Lung (tissue), 12 donors: ENCODE measurements around the gene UBE2U. TPM values are rescaled to one million over a fixed set of nuclear protein-coding genes. Genes with fewer than 3 reads are reported as not detected.

ENCODE experiments used
- ATAC-seq: fragments of 200-7000 bp; cut with Tn5 transposase; one replicate; pipeline ENCODE4 v1.9.1; 2020; ENCODE audit warnings: moderate number of reproducible peaks; ENCODE audit not compliant: insufficient read depth, low FRiP score
- DNase-seq, 3 donors: peaks; one replicate each; pipeline ENCODE4 v3.0.0-alpha.2; 2013 to 2017
- H3K27ac ChIP-seq, 2 donors: one replicate each; pipeline ENCODE4 v1.5.1; 2013; ENCODE audit warnings: mild to moderate bottlenecking in 2 of 2, moderate library complexity in 2 of 2, control low read depth in 1 of 2, inconsistent platforms in 1 of 2, low read depth in 1 of 2, low read length in 1 of 2
- H3K27me3 ChIP-seq, 3 donors: one replicate each; pipeline ENCODE4 v1.5.1; 2013; ENCODE audit warnings: low read length in 2 of 3; ENCODE audit not compliant: control insufficient read depth in 3 of 3, insufficient read depth in 3 of 3
- H3K36me3 ChIP-seq, 4 donors: one replicate each; pipeline ENCODE4 v1.5.1; 2013; ENCODE audit warnings: low read length in 4 of 4, mild to moderate bottlenecking in 1 of 4, moderate library complexity in 1 of 4; ENCODE audit not compliant: control insufficient read depth in 4 of 4, insufficient read depth in 4 of 4
- H3K4me1 ChIP-seq, 5 donors: one replicate each; pipeline ENCODE4 v1.5.1; 2013; ENCODE audit warnings: low read length in 5 of 5, mild to moderate bottlenecking in 2 of 5, moderate library complexity in 1 of 5; ENCODE audit not compliant: control insufficient read depth in 5 of 5, insufficient read depth in 5 of 5
- H3K4me3 ChIP-seq: one replicate; pipeline ENCODE4 v1.5.1; 2013; ENCODE audit warnings: mild to moderate bottlenecking, control low read depth, moderate library complexity
- H3K9ac ChIP-seq, 2 donors: one replicate each; pipeline ENCODE4 v1.5.1; 2013; ENCODE audit warnings: low read length in 2 of 2, control low read depth in 1 of 2; ENCODE audit not compliant: insufficient read depth in 1 of 2
- H3K9me3 ChIP-seq, 4 donors: one replicate each; pipeline ENCODE4 v1.5.1; 2013; ENCODE audit warnings: low read length in 3 of 4, mild to moderate bottlenecking in 1 of 4, moderate library complexity in 1 of 4; ENCODE audit not compliant: control insufficient read depth in 4 of 4, insufficient read depth in 3 of 4
- WGBS, 2 donors: extraction: QIAGEN DNeasy Blood & Tissue Kit; methylation state at CpG; one replicate each; pipeline ENCODE4 v1.1.7; 2013; 5-methylcytosine and 5-hydroxymethylcytosine counted together
- polyA plus RNA-seq, 2 donors: library from polyadenylated mRNA; stranded (reverse); fragments of 200-250 nt; gene quantifications; one replicate each; pipeline ENCODE4 v1.2.1, GENCODE V29; 2013
- total RNA-seq, 2 donors: library from RNA; depleted of rRNA in 1 of 2; stranded (reverse); fragments of >200 nt in 1 of 2; gene quantifications; one replicate each; pipeline ENCODE4 v1.2.1, GENCODE V29; 2014 to 2021
- TF ChIP-seq, protein P1 (sequence below): IDR thresholded peaks from 2 replicates; pipeline ENCODE4 v1.5.1; 2012; ENCODE audit warnings: mild to moderate bottlenecking; ENCODE audit errors: control extremely low read depth, extremely low read depth
- donor health status: control.
- donor health status: control.
- donor health status: Bipolar disorder and iron deficiency.
- donor health status: healthy.
- donor health status: DM: yes; HTN: yes; CAD: no.

The UBE2U gene
- total and polyA plus RNA-seq, 4 donors: not detected

DNA sequence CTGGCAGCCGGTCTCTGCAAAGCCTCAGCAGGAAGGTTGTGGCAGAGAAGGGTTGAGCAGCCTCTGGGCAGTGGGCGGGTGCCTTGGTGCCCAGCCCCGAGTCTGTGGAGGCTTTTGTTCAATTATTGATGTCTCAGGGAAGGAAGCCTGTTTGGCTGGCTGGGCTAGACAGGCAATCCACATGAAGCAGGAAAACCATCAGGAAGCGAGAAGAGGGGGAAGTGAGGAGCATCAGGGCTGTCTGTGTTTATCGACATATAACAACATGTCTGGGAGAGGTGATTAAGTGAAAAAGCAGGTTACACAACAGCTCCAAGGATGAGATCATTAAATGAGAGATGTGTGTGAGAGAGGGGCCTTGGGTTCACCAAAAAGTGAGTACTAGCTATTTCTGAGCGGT lies 105.4 kb downstream of the UBE2U start:
- peaks cover 0 to 3% (median 0%) of the 10 kb centered on the region in 5 donors for H3K4me1 ChIP-seq
- H3K36me3 ChIP-seq: no peaks in the 10 kb centered on the region
- H3K9ac ChIP-seq: no peak overlapping the region
- ATAC-seq: no peak
- H3K27ac ChIP-seq: no peak overlapping the region
- no peak overlapping the region for H3K4me3 ChIP-seq
- TF ChIP-seq, protein P1, sequence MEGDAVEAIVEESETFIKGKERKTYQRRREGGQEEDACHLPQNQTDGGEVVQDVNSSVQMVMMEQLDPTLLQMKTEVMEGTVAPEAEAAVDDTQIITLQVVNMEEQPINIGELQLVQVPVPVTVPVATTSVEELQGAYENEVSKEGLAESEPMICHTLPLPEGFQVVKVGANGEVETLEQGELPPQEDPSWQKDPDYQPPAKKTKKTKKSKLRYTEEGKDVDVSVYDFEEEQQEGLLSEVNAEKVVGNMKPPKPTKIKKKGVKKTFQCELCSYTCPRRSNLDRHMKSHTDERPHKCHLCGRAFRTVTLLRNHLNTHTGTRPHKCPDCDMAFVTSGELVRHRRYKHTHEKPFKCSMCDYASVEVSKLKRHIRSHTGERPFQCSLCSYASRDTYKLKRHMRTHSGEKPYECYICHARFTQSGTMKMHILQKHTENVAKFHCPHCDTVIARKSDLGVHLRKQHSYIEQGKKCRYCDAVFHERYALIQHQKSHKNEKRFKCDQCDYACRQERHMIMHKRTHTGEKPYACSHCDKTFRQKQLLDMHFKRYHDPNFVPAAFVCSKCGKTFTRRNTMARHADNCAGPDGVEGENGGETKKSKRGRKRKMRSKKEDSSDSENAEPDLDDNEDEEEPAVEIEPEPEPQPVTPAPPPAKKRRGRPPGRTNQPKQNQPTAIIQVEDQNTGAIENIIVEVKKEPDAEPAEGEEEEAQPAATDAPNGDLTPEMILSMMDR: no peak
- DNase-seq: no peak
- 27 to 42% methylated on average over 6 of the region's 6 CpGs for WGBS, 2 donors
- H3K9me3 ChIP-seq: peaks cover 0 to 3% (median 0%) of the 10 kb centered on the region in 4 donors
- no peaks in the 10 kb centered on the region for H3K27me3 ChIP-seq

DNA sequence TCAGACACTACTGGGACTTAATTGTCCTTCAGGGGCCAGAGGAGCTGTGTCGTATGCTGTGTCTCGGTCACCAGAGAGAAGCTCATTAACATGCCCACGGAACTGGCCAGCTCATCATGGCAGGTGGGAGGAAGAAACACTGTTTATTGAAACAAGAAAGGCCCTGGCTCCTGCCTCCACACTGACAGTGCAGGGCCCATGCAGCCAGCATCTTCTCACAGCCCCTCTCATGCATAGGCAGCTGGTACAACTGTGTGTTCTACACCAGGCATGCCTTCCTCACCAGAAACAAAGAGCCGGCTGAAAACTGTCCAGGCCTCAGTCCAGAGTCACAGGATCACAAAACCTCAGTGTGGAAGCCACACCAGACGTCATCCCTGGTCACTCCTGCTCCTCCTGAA lies 106.0 kb downstream of the UBE2U start:
- no peak for DNase-seq

DNA sequence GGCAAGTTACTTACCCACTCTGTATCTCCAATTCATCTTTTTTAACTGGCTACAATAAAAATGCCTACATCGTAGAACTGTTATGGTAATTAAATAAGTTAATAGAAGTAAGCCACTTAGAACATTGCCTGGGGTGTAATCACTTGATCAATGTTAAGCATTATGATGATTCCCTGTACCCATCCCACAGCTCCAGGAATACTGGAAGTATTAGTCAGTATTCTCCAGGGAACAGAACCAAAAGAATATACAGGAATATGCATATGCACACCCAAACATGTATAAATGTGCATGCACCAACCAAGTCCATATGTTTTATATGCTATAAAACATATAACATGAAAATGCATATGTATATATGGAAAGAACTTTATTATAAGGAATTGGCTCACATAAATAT lies 107.3 kb downstream of the UBE2U start:
- TF ChIP-seq, protein P1: no peak
- H3K27ac ChIP-seq: no peak overlapping the region
- H3K27me3 ChIP-seq: no peaks in the 10 kb centered on the region
- peaks cover 0 to 3% (median 0%) of the 10 kb centered on the region in 4 donors for H3K9me3 ChIP-seq
- ATAC-seq (no peak), DNase-seq (no peak)
- 89 to 92% methylated on average over 1 of the region's 1 CpG for WGBS, 2 donors
- H3K4me1 ChIP-seq: peaks cover 0 to 3% (median 0%) of the 10 kb centered on the region in 5 donors
- no peak overlapping the region for H3K9ac ChIP-seq
- H3K4me3 ChIP-seq: no peak overlapping the region
- H3K36me3 ChIP-seq: no peaks in the 10 kb centered on the region

More for the DNA sequence above, 106.0 kb downstream of the UBE2U start:
- WGBS, 2 donors: 87% methylated on average over 5 of the region's 5 CpGs
- no peak for ATAC-seq
- Histone ChIP-seq H3K9ac (no peak overlapping the region), H3K4me1 (peaks cover 0 to 3% (median 0%) of the 10 kb centered on the region in 5 donors), H3K27ac (no peak overlapping the region), H3K9me3 (peaks cover 0 to 3% (median 0%) of the 10 kb centered on the region in 4 donors), H3K36me3 (no peaks in the 10 kb centered on the region), H3K27me3 (no peaks in the 10 kb centered on the region), H3K4me3 (no peak overlapping the region)
- TF ChIP-seq, protein P1: no peak

GRCh38 chr1:64312431-64312830 lies 109.0 kb downstream of the UBE2U start:
- Histone ChIP-seq H3K27ac (no peak overlapping the region), H3K36me3 (no peaks in the 10 kb centered on the region), H3K9me3 (peaks cover 0 to 3% (median 0%) of the 10 kb centered on the region in 4 donors), H3K27me3 (no peaks in the 10 kb centered on the region), H3K9ac (no peak overlapping the region), H3K4me1 (peaks cover 0 to 3% (median 0%) of the 10 kb centered on the region in 5 donors), H3K4me3 (no peak overlapping the region)
- DNase-seq (no peak), ATAC-seq (no peak)
- 89 to 95% methylated on average over 4 of the region's 4 CpGs for WGBS, 2 donors
- TF ChIP-seq, protein P1: no peak
